ENCODE results near the gene RNGTT.

- TF ChIP-seq POLR2A (IDR thresholded peaks at IDR 0.05) (no peak), CTCF (IDR thresholded peaks at IDR 0.05) (no peak)
These were observed 322.1 kb downstream of the RNGTT start for GRCh38 chr6:88641178-88641903.
